B cell (primary cell): ENCODE results near the gene FKBP6.

Source experiments
- EZH2 ChIP-seq: IDR thresholded peaks from 2 replicates; pipeline ENCODE4 v1.6.1; 2012; ENCODE audit warnings: borderline replicate concordance, low read depth, mild to moderate bottlenecking, moderate library complexity, low read length; ENCODE audit not compliant: insufficient read depth, poor library complexity, severe bottlenecking
- TF ChIP-seq, protein P1 (sequence below): fragments of 200-600 bp; IDR thresholded peaks from one replicate; pipeline ENCODE4 v1.8.0; 2022; ENCODE audit warnings: antibody characterized with exemption, mild to moderate bottlenecking

DNA sequence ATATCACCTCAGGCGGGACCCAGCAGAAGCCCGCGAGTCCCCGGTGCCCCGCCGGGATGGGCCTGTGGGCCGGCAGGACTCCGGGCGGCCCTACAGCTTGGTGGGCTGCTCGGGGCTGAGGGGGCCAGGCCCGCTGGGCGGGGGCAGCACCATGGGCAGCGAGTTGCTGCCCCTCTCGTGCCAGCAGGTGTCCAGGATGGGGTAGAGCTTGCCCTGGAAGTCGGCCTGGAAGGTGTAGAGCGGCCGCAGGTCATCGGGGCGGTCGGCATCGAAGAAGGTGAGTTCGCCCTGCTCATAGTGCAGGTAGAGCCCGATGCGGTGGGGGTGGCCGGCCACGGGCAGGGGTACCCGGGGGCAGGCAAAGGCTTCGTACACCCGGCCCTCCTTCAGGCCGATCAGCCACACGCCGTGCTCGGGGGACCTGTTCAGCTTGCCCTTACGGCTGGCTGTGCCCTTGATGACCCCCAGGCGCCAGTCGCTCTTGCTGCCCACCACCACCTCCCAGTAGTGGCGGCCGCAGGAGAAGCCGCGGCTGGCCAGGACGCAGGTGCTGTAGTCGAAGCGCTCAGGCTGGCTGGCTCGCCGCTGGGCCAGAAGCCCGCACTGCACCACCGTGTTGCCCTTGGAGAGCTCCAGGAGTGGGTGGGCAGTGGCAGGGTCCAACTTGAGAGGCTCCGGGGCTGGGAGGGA lies 15.0 kb upstream of the FKBP6 start:
- TF ChIP-seq, protein P1, sequence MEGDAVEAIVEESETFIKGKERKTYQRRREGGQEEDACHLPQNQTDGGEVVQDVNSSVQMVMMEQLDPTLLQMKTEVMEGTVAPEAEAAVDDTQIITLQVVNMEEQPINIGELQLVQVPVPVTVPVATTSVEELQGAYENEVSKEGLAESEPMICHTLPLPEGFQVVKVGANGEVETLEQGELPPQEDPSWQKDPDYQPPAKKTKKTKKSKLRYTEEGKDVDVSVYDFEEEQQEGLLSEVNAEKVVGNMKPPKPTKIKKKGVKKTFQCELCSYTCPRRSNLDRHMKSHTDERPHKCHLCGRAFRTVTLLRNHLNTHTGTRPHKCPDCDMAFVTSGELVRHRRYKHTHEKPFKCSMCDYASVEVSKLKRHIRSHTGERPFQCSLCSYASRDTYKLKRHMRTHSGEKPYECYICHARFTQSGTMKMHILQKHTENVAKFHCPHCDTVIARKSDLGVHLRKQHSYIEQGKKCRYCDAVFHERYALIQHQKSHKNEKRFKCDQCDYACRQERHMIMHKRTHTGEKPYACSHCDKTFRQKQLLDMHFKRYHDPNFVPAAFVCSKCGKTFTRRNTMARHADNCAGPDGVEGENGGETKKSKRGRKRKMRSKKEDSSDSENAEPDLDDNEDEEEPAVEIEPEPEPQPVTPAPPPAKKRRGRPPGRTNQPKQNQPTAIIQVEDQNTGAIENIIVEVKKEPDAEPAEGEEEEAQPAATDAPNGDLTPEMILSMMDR = no peak
- TF ChIP-seq EZH2 = no peak
